ENCODE results near the gene BPHL.
"Not testable (repeated sequence)": the region's sequence is repeated elsewhere in the genome, so short reads cannot be mapped to it uniquely, and the experiment has no call there.

Gene BPHL

DNA sequence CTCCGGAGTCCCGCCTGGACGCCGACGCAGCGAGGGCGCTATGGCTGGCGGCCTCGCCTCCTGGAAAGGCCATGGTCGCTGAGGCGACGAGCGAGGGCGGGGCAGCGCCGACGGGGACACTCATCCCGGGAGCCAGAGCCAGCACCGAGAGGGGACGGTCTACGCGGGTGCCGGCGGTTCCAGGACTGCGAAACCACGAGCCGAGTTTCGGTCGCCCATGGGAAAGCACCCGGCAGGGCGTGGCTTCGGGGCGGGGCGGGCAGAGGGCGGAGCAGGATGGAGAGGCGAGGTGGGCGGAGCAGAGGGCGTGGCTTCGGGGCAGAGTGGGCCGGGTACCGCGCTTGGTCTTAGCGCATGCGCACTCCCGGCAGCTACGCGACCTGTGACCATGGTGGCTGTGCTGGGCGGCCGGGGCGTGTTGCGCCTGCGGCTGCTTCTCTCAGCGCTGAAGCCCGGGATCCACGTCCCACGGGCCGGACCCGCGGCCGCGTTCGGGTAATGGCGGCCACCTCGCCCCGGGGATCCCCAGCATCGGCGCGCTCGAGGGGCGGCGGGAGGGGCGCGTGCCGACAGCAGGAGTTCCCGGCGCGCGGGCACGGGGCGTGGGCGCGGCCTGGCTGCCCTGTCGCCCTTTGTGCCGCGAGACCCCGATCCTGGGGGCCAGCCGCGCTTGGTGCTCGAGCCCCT is at the start of gene BPHL:
Gene BPHL (plus strand): TSS at position 359 of the 687 bp plus-strand sequence. CDS start 30 bp downstream, at position 389.
- peak; percentile 82 for DNase-seq (ENCODE audit: low read depth)

DNA sequence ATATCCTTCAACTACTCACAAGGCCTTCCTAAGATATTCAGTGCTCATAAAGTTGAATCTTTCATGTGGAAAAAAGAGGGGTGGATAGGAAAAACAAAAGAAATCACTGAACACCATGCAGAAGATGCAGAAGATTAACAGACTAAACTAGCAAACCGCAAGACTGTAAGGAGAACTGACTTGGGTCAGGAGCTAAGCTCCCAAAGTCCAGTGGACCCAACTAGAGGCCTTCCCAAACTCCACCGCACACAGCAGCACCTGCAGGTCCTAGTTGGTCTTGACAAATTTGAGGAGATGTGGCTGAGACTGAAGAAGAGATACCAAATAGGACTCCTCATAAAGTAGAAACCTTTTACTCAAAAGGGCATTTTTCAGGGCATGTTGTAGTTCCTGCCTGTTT is 46.9 kb upstream of the BPHL start:
- DNase-seq (ENCODE audit: low read depth) = no peak

DNA sequence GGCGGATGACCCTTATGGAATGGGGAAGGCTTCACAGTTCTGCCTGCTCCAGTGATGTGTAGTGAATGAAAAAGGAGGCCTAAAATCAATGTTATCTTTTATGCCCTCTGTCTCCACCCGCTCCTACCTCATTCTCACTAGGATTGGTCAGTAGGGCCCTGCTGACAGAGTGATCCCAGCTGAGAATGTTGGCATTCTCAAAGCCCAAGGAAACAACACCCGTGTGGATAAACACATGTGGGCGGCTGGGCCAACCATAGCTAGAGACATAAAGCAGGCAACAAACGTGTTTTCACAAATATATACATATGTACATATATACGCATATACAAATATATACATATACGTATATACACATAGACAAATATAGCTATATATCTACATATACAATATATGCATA is 45.7 kb upstream of the BPHL start:
- DNase-seq (ENCODE audit: low read depth) = no peak

GRCh38 chr6:3073382-3073781 is 45.1 kb upstream of the BPHL start:
- DNase-seq (ENCODE audit: low read depth) = no peak

DNA sequence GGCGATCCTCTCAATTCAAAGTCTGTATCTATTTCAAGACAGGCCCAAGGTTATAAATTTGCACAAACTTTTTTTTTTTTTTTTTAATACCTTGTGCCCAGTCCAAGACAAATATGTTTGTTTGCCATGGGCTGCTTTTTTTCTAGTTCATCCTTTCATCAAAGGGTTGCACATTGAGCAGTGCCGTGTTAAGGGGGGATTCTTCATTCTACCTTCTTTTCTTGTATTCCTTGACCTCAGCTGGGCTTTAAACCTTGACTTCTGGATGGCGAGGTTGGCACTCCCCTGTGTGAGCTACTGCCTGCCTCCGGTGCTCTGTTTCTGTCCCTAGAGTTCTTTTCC is 42.8 kb upstream of the BPHL start:
- no peak for DNase-seq (ENCODE audit: low read depth)

GRCh38 chr6:3076320-3076719 is 42.2 kb upstream of the BPHL start:
- no peak for DNase-seq (ENCODE audit: low read depth)

DNA sequence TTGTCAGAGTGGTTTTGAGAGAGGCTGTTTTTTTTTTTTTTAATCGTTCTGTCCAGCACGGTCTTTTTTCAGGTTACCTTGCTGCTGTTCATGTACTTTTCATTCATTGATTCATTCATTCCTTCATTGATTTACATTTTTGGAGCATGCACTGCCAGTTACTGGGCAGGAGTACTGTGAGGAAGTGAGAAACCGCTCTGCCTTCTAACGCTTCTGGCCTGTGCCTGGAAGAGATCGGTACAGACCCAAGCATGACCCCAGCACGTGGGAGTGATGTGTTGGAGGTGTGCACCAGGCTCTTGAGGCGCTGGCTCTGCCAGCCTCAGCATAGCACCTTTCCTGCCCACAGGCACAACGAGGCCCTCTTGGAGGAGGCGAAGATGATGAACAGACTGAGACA is 41.1 kb upstream of the BPHL start:
- no peak for DNase-seq (ENCODE audit: low read depth)

DNA sequence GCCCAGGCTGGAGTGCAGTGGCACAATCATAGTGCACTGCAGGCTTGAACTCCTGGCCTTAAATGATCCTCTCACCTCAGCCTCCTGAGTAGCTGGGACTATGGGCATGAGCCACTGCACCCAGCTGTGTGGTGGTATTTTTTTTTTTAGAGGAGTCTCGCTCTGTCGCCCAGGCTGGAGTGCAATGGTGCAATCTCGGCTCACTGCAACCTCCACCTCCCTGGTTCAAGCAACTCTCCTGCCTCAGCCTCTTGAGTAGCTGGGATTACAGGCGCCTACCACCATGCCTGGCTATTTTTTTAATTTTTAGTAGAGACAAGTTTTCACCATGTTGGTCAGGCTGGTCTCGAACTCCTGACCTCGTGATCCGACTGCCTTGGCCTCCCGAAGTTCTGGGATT is 39.6 kb upstream of the BPHL start:
- DNase-seq (ENCODE audit: low read depth) = not testable (repeated sequence)

GRCh38 chr6:3079682-3080081 is 38.8 kb upstream of the BPHL start:
- no peak for DNase-seq (ENCODE audit: low read depth)

DNA sequence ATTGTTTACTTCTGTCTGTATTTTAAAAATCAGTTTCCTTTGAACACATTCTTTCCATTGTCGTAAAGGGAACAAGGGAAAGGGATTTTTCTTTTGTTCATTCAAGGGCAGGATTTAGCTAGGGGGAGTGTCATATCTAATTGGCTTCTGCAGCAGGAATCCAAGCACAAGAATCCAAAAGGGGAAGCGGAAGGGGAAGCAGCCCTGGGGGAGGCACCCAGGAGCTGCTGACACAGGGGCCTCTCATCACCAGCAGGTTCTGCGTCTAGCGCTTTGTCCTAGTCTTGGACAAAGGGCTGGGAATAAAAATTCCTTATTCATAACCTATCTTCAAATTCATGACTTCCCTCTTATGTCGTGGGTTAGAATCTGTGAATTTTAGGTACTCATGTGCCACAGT is 36.6 kb upstream of the BPHL start:
- DNase-seq (ENCODE audit: low read depth) = no peak

- DNase-seq (ENCODE audit: low read depth) = no peak
Observed at GRCh38 chr6:3085074-3085473, 33.4 kb upstream of the BPHL start.

DNA sequence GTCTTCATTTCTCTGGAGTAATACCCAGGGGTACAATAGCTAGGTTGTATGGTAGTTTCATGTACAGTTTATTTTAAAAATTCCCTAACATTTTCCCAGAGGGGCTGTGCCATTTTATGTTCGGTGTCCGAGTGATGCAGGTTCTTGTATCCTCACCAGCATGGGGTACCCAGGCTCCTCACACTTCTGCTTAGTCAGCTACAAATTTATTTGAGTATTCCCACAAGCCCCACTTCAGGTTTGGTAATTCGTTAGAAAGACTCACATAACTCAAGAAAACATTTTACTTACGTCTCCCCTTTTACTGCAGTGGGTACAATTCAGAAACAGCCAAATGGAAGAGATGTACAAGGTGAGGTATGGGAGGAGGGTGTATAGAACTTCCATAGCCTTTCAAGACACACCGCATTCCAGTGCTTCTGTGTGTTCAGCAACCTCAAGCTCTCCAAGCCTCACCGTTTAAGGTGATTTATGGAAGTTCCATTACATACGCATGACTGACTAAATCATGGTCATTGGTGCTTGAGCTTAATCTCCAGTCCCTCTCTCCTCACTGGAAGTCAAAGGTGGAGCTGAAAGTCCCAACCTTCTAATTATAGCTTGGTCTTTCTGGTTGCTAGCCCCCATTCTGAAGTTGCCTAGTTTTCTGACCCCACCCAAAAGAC is 32.1 kb upstream of the BPHL start:
- no peak for DNase-seq (ENCODE audit: low read depth)

DNA sequence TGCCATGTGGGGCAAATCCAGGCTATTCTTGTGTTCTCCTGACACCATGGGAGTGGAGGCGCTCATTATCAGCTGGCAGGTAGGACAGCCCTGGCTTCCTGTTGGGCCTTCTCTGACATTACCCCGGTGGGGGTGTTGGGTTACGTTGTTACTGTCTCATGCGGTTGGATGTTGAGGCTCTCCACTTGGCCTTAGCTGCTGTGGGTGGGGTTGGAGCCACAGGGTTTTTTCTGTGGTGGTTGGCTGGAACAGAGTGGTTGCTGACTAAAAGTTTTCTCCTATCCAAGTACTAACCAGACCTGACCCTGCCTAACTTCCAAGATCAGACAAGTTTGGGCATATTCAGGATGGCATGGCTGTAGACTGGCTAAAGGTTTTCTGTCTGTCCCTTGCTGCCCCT is 30.1 kb upstream of the BPHL start:
- peak; percentile 70 for DNase-seq (ENCODE audit: low read depth)

DNA sequence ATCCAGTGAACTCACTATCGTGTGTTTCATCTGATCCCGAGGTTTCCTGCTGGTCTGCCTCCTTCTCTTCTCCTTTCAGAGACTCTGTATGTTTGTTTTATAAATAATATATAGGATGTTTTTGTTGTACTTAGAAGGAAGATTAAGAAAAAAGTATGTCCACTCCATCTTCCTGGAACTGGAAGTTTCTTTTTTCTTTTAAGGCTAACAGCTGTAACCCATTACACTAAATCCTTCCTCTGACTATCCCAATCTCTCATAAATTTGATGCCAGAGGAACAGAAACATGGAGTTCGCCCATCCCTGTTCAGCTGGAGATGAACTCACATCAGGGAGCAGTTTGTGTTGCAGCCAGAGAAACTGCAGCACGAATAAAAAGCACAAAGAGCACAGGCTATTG is 29.5 kb upstream of the BPHL start:
- DNase-seq (ENCODE audit: low read depth) = no peak

DNA sequence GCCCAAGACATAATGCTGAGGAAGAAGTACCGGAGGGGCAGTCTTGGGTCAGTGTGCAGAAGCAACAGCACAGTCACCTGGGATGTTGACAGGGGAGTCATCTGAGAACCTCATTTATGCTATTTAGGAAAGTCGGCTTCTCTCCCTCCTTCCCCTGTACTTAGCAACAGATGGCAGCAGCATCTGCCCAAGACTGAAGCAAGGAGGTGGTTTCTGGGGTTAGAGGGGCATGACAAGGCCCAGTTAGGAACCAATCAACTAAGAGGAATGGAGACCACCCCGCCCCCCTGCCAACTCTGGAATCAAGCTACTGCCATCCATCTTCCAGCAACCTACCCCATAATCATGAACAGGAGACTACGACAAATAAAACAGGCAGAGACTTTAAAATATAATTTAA is 28.5 kb upstream of the BPHL start:
- DNase-seq (ENCODE audit: low read depth) = no peak

GRCh38 chr6:3094815-3095214 is 23.7 kb upstream of the BPHL start:
- no peak for DNase-seq (ENCODE audit: low read depth)

DNA sequence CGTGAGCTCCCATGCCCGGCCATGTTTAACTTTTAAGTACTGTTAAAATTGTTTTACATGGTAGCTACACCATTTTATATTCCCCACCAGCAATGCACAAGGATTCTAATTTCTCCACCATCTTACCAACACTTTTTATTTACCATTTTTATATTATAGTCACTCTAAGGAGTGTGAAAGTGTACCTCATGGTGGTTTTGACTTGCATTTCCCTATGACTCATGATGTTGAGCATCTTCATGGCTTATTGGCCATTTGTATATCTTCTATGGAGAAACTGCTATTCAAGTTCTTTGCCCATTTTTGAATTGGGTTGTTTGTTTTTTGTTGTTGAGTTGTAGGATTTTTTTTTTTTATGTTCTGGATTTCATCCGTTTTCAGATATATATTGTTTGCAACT is 15.6 kb upstream of the BPHL start:
- no peak for DNase-seq (ENCODE audit: low read depth)

GRCh38 chr6:3108746-3109414 is 9.6 kb upstream of the BPHL start:
- DNase-seq (ENCODE audit: low read depth) = no peak

GRCh38 chr6:3109761-3110160 is 8.8 kb upstream of the BPHL start:
- DNase-seq (ENCODE audit: low read depth) = no peak

DNA sequence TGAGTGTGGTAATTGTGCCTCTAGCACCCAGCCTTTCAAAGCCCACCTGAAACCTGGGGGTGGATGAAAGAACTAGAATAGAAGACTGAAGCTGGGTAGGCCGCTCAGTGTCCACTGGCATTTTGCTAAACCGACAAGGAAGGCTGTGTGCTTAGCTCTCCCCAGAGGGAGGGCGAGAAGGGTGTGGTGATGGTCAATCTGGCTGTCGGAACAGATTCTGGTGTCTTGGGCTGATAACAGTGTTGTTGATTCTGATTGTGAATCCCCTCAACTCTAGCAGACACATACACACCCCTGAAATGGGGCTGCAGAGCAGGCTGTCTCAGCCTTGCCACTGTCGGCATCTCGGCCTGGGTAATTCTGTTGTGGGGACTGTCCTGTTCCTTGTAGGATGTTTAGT is 4.1 kb upstream of the BPHL start:
- no peak for DNase-seq (ENCODE audit: low read depth)

- no peak for DNase-seq (ENCODE audit: low read depth)
Observed at GRCh38 chr6:3117912-3118352, 579 bp upstream of the BPHL start.

DNA sequence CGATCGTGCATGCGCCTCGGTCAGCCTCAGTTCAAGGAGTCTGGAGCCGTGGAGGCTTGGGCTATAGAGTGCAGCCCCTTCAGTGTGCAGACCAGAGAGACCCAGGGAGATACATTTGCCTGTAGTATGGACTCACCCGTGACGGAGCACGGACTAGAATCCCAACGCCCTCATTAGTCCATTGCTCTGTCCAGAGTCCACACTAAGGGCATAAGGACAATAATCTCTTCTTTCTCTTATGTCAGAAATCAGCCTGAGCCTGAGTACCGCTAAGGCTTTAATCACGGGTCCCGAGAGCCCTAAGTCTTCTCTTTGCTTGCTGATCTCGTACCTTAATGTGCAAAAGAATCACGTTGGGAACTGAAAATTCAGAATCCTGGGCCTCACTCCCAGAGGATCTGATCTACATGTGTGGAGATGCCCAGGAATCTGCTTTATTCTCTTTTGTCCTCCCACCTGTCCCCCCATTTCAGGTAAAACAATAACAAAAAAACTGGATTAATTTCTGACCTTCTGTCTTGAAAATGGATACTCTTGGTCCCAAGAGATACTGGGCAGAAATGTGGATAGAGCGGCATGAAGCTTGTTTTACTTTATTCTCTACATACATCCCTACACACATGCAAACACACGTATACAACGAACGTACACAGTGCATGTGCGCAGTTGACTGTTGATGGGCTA is 671 bp downstream of the BPHL start:
- DNase-seq (ENCODE audit: low read depth) = no peak

DNA sequence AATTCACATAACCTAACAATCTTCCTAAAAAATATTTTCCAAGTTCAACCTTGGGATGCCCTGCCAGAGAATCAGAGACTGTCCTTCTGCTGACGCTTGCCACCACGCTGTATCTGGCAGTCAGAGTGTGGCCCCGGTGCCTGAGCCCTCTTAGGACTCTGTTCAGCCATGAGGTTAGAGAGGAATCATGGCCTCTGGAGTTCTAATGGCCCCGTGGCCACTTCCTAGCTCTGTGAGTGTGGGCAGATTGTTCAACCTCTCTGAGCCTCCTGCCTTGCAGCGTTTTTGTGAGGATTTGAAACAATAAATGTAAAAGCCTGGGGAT is 2.2 kb downstream of the BPHL start:
- DNase-seq (ENCODE audit: low read depth) = no peak
